Lung microvascular endothelial cell (primary cell): ENCODE measurements around the gene ACSL6. TPM values are rescaled to one million over a fixed set of nuclear protein-coding genes. Genes with fewer than 3 reads are reported as not detected.

ENCODE experiments used
- DNase-seq, 2 donors: peaks; one replicate each; pipeline versions ENCODE4 v3.0.0 to v3.0.0-alpha.2; 2010; ENCODE audit warnings: low read depth in 2 of 2
- total RNA-seq: library from RNA; depleted of rRNA; stranded (reverse); fragments of >200 nt; gene quantifications from 2 replicates; pipeline ENCODE4 v1.2.1, GENCODE V29; 2014

ACSL6 gene
- total RNA-seq, 1 donor from 2014 or later = 0.40 TPM

- DNase-seq = no peak
Measured at GRCh38 chr5:132046880-132047299, 35.4 kb upstream of the ACSL6 start.

GRCh38 chr5:132044207-132044606 lies 32.7 kb upstream of the ACSL6 start:
- DNase-seq = no peak

- DNase-seq = no peak
Measured at GRCh38 chr5:132037353-132037752, 25.9 kb upstream of the ACSL6 start.

GRCh38 chr5:132033122-132033521 lies 21.7 kb upstream of the ACSL6 start:
- DNase-seq = no peak

- DNase-seq = no peak
Measured at GRCh38 chr5:132032196-132032595, 20.7 kb upstream of the ACSL6 start.

GRCh38 chr5:132030610-132031009 lies 19.2 kb upstream of the ACSL6 start:
- no peak for DNase-seq

- DNase-seq = no peak
Measured at GRCh38 chr5:132029609-132030330, 18.3 kb upstream of the ACSL6 start.

- DNase-seq = no peak
Measured at GRCh38 chr5:132027027-132027426, 15.6 kb upstream of the ACSL6 start.

GRCh38 chr5:132026516-132027008 lies 15.1 kb upstream of the ACSL6 start:
- no peak for DNase-seq

- DNase-seq = no peak
Measured at GRCh38 chr5:132025403-132025971, 14.0 kb upstream of the ACSL6 start.

GRCh38 chr5:132024789-132025402 lies 13.4 kb upstream of the ACSL6 start:
- peak in 1 of 2 donors; percentile 15 for DNase-seq

- DNase-seq = no peak
Measured at GRCh38 chr5:132024117-132024435, 12.6 kb upstream of the ACSL6 start.

- DNase-seq = no peak
Measured at GRCh38 chr5:132023258-132024116, 12.0 kb upstream of the ACSL6 start.

- no peak for DNase-seq
Measured at GRCh38 chr5:132022737-132023136, 11.3 kb upstream of the ACSL6 start.

GRCh38 chr5:132021654-132022053 lies 10.2 kb upstream of the ACSL6 start:
- DNase-seq = no peak

- no peak for DNase-seq
Measured at GRCh38 chr5:132020568-132021339, 9.3 kb upstream of the ACSL6 start.

- DNase-seq = no peak
Measured at GRCh38 chr5:132019857-132020555, 8.5 kb upstream of the ACSL6 start.

GRCh38 chr5:132019337-132019736 lies 7.9 kb upstream of the ACSL6 start:
- no peak for DNase-seq

- DNase-seq = no peak
Measured at GRCh38 chr5:132017738-132018625, 6.5 kb upstream of the ACSL6 start.

- DNase-seq = no peak
Measured at GRCh38 chr5:132017316-132017715, 5.9 kb upstream of the ACSL6 start.
